Spleen (tissue), 11 donors: Measurements from ENCODE around the gene POU6F2. TPM values are rescaled to one million over a fixed set of nuclear protein-coding genes. Genes with fewer than 3 reads are reported as not detected.

Experiments
- DNase-seq: peaks from one replicate; pipeline ENCODE4 v3.0.0-alpha.2; 2020
- H3K27ac ChIP-seq, 8 donors: fragments of 200-600 bp; sonication (generic) in 7 of 8; 1 replicate in 4 of 8; 2 replicates in 4 of 8; pipeline versions ENCODE4 v1.5.0 to v1.8.0; 2016 to 2021; ENCODE audit warnings: inconsistent platforms in 4 of 8, mild to moderate bottlenecking in 4 of 8, moderate library complexity in 1 of 8
- H3K27me3 ChIP-seq, 7 donors: fragments of 200-600 bp; sonication (generic) in 6 of 7; replicated peaks in 1 of 7; 1 replicate in 4 of 7; 2 replicates in 3 of 7; pipeline versions ENCODE4 v1.5.0 to v1.8.0; 2016 to 2021; ENCODE audit warnings: inconsistent platforms in 3 of 7, mild to moderate bottlenecking in 1 of 7
- H3K36me3 ChIP-seq, 6 donors: fragments of 200-600 bp; sonication (generic) in 5 of 6; 1 replicate in 4 of 6; 2 replicates in 2 of 6; pipeline versions ENCODE4 v1.5.0 to v1.8.0; 2016 to 2021; ENCODE audit warnings: inconsistent platforms in 2 of 6
- H3K4me1 ChIP-seq, 6 donors: fragments of 200-600 bp; sonication (generic) in 5 of 6; 1 replicate in 3 of 6; 2 replicates in 3 of 6; pipeline versions ENCODE4 v1.5.0 to v1.8.0; 2016 to 2021; ENCODE audit warnings: inconsistent platforms in 3 of 6
- H3K4me3 ChIP-seq, 8 donors: fragments of 200-600 bp; sonication (generic) in 7 of 8; 1 replicate in 4 of 8; 2 replicates in 4 of 8; pipeline versions ENCODE4 v1.5.0 to v1.8.0; 2016 to 2021; ENCODE audit warnings: inconsistent platforms in 4 of 8, mild to moderate bottlenecking in 4 of 8, moderate library complexity in 2 of 8
- H3K9me3 ChIP-seq, 8 donors: fragments of 200-600 bp; sonication (generic) in 7 of 8; 1 replicate in 4 of 8; 2 replicates in 4 of 8; pipeline versions ENCODE4 v1.5.0 to v1.8.0; 2016 to 2021; ENCODE audit warnings: inconsistent platforms in 4 of 8
- CTCF ChIP-seq, 11 experiments: fragments of 200-600 bp in 7 of 11; fragments of 450-650 bp in 4 of 11; sonication (generic) in 4 of 11; IDR thresholded peaks in 8 of 11; conservative IDR thresholded peaks in 3 of 11; 1 replicate in 7 of 11; 2 replicates in 4 of 11; pipeline versions ENCODE4 v1.4.0 to v1.8.0; 2016 to 2021; ENCODE audit warnings: antibody characterized with exemption in 11 of 11, inconsistent platforms in 4 of 11, mild to moderate bottlenecking in 1 of 11
- POLR2A ChIP-seq, 3 donors: fragments of 450-650 bp; IDR thresholded peaks; one replicate each; pipeline ENCODE4 v1.5.1; 2017; ENCODE audit warnings: antibody characterized with exemption in 3 of 3, mild to moderate bottlenecking in 1 of 3
- POLR2AphosphoS5 ChIP-seq, 3 donors: sonication (generic); formaldehyde crosslinking; IDR thresholded peaks; one replicate each; pipeline ENCODE4 v1.5.1; 2017; ENCODE audit warnings: antibody characterized with exemption in 3 of 3
- WGBS, 5 donors: extraction: QIAGEN DNeasy Blood & Tissue Kit in 3 of 5; methylation state at CpG; one replicate each; pipeline versions ENCODE4 v1.1.5 to v1.1.7; 2013 to 2018; 5-methylcytosine and 5-hydroxymethylcytosine counted together
- intact Hi-C: fragments of 100-400 bp; cut with DNase I; formaldehyde crosslinking; loops from one replicate; pipeline ENCODE4 v1.15.0; 2023; ENCODE audit warnings: low total_unique reads
- polyA plus RNA-seq, 3 donors: library from polyadenylated mRNA; stranded (reverse); fragments of 200-250 nt; gene quantifications; one replicate each; pipeline ENCODE4 v1.2.1, GENCODE V29; 2013
- total RNA-seq, 7 donors: library from RNA; depleted of rRNA in 3 of 7; stranded (reverse); fragments of >200 nt in 3 of 7; fragmentation: NEBNext Ultra II Directional in 4 of 7; extraction: Animal tissue kit (Norgen Biotek cat#: 25700) in 4 of 7; gene quantifications; one replicate each; pipeline versions ENCODE4 v1.1.0 to v1.2.1, GENCODE V29; 2016 to 2021
- donor health status: healthy with polysubstance abuse.
- donor health status: DM: no; HTN: no; CAD: no; lungs with moderate emphysema.
- donor health status: DM: no; HTN: no; CAD: no.
- donor health status: Bipolar disorder and iron deficiency.
- donor health status: healthy.
- donor health status: DM: no; HTN: no; CAD: no.
- donor health status: DM: yes; HTN: yes; CAD: no.

POU6F2 gene
- total and polyA plus RNA-seq, 10 donors, result 0.04 to 0.54 (median 0.23) TPM; not detected in 7

GRCh38 chr7:39017369-39017915 lies 39.7 kb downstream of the POU6F2 start:
- Histone ChIP-seq H3K36me3 (no peaks in the 10 kb centered on the region), H3K27ac (no peak overlapping the region), H3K4me3 (no peak overlapping the region), H3K4me1 (no peaks in the 10 kb centered on the region), H3K27me3 (no peaks in the 10 kb centered on the region), H3K9me3 (peaks cover 0 to 3% (median 0%) of the 10 kb centered on the region in 8 donors)
- intact Hi-C loops, result no loop called here
- WGBS, 5 donors, result 64 to 80% (median 73%) methylated on average over 6 of the region's 6 CpGs
- no peak for DNase-seq
- no peak for TF ChIP-seq CTCF (IDR thresholded peaks at IDR 0.05 in 8 of 11, conservative IDR thresholded peaks at IDR 0.05 in 3 of 11)
- TF ChIP-seq POLR2AphosphoS5 (IDR thresholded peaks at IDR 0.05), result no peak
- TF ChIP-seq POLR2A (IDR thresholded peaks at IDR 0.05), result no peak

- TF ChIP-seq POLR2A (IDR thresholded peaks at IDR 0.05), result no peak
- 86 to 96% (median 95%) methylated on average over 2 of the region's 2 CpGs for WGBS, 5 donors
- Histone ChIP-seq H3K27me3 (no peaks in the 10 kb centered on the region), H3K4me3 (no peak overlapping the region), H3K4me1 (no peaks in the 10 kb centered on the region), H3K9me3 (peaks cover 0 to 16% (median 10%) of the 10 kb centered on the region in 8 donors), H3K27ac (no peak overlapping the region), H3K36me3 (no peaks in the 10 kb centered on the region)
- DNase-seq, result no peak
- intact Hi-C loops, result no loop called here
Observed at GRCh38 chr7:39022796-39023195, 45.1 kb downstream of the POU6F2 start.

GRCh38 chr7:39027491-39027890 lies 49.8 kb downstream of the POU6F2 start:
- DNase-seq, result no peak
- no peak for TF ChIP-seq CTCF (IDR thresholded peaks at IDR 0.05 in 8 of 11, conservative IDR thresholded peaks at IDR 0.05 in 3 of 11)
- no peak for TF ChIP-seq POLR2A (IDR thresholded peaks at IDR 0.05)
- no peak for TF ChIP-seq POLR2AphosphoS5 (IDR thresholded peaks at IDR 0.05)
- peaks cover 0 to 13% (median 10%) of the 10 kb centered on the region in 8 donors for H3K9me3 ChIP-seq
- no peak overlapping the region for H3K4me3 ChIP-seq
- no peaks in the 10 kb centered on the region for H3K27me3 ChIP-seq
- no peaks in the 10 kb centered on the region for H3K4me1 ChIP-seq
- 53 to 73% (median 66%) methylated on average over 4 of the region's 4 CpGs for WGBS, 5 donors
- no peaks in the 10 kb centered on the region for H3K36me3 ChIP-seq
- H3K27ac ChIP-seq, result no peak overlapping the region
- intact Hi-C loops, result no loop called here

GRCh38 chr7:39033885-39034624 lies 56.3 kb downstream of the POU6F2 start:
- H3K36me3 ChIP-seq, result no peaks in the 10 kb centered on the region
- H3K4me1 ChIP-seq, result no peaks in the 10 kb centered on the region
- no peak overlapping the region for H3K4me3 ChIP-seq
- H3K9me3 ChIP-seq, result no peaks in the 10 kb centered on the region
- no peak overlapping the region for H3K27ac ChIP-seq
- H3K27me3 ChIP-seq, result peaks cover 0 to 7% (median 0%) of the 10 kb centered on the region in 7 donors
- TF ChIP-seq CTCF (IDR thresholded peaks at IDR 0.05 in 8 of 11, conservative IDR thresholded peaks at IDR 0.05 in 3 of 11), result no peak
- no peak for TF ChIP-seq POLR2A (IDR thresholded peaks at IDR 0.05)
- TF ChIP-seq POLR2AphosphoS5 (IDR thresholded peaks at IDR 0.05), result no peak
- DNase-seq, result no peak
- intact Hi-C loops, result no loop called here
- WGBS, 5 donors, result 74 to 82% (median 80%) methylated on average over 13 of the region's 13 CpGs
